Measurements from ENCODE around the gene LTBP3. TPM values are rescaled to one million over a fixed set of nuclear protein-coding genes. Genes with fewer than 3 reads are reported as not detected.

LTBP3 gene
- total RNA-seq, 1 experiment from 2014 or later = 10.6 TPM

- Histone ChIP-seq H3K23me2 (ENCODE audit: insufficient read length, low read depth, low read length, poor library complexity, severe bottlenecking) (no peaks in the 10 kb centered on the region), H2BK5ac (ENCODE audit: insufficient read length, low read length) (no peak overlapping the region), H3K14ac (ENCODE audit: insufficient read depth, low read length) (no peak overlapping the region), H2BK12ac (ENCODE audit: insufficient read length, low read depth, low read length) (no peak overlapping the region), H3K79me1 (ENCODE audit: insufficient read depth, low read depth, low read length, poor library complexity, severe bottlenecking) (no peaks in the 10 kb centered on the region), H3K79me2 (ENCODE audit: insufficient read depth, low read length) (no peaks in the 10 kb centered on the region), H4K5ac (ENCODE audit: insufficient read length, low read depth, low read length) (no peak overlapping the region), H4K20me1 (ENCODE audit: control insufficient read depth, insufficient read depth, insufficient read length) (no peaks in the 10 kb centered on the region), H3K27me3 (ENCODE audit: insufficient read depth, low read length) (no peaks in the 10 kb centered on the region; the same call in 1 of the 2 replicates), H2BK15ac (ENCODE audit: low read depth, low read length) (no peak overlapping the region), H3K9me3 (ENCODE audit: control insufficient read depth, low read depth, low read length) (no peaks in the 10 kb centered on the region), H3K4me2 (ENCODE audit: insufficient read depth, insufficient read length, low read length) (no peak overlapping the region), H2AFZ (ENCODE audit: low read length) (no peak overlapping the region), H4K8ac (replicated peaks; ENCODE audit: insufficient read length, low read depth, low read length) (no peak overlapping the region), H3K23ac (ENCODE audit: insufficient read length, low read depth, low read length) (no peak overlapping the region), H3K18ac (ENCODE audit: insufficient read length, low read depth, low read length) (no peak overlapping the region), H3K56ac (ENCODE audit: insufficient read length, low read depth, low read length) (no peak overlapping the region), H3K27ac (ENCODE audit: insufficient read length, low read depth, low read length) (no peak overlapping the region), H2BK20ac (ENCODE audit: low read depth, low read length, poor library complexity, severe bottlenecking) (no peak overlapping the region), H3T11ph (ENCODE audit: low read length) (no peak overlapping the region), H4K91ac (ENCODE audit: insufficient read length, low read depth, low read length) (no peak overlapping the region), H3K9ac (ENCODE audit: extremely low read depth, insufficient read length, low read length) (no peak overlapping the region), H3K4me1 (ENCODE audit: insufficient read depth, low read length) (no peaks in the 10 kb centered on the region; the same call in 1 of the 2 replicates), H2AK5ac (ENCODE audit: insufficient read length, low read length) (no peak overlapping the region), H2BK120ac (ENCODE audit: low read depth, low read length, poor library complexity, severe bottlenecking) (no peak overlapping the region), H3K4ac (ENCODE audit: low read depth, low read length) (no peak overlapping the region)
- H3K27me3 Mint-ChIP-seq (ENCODE audit: low read depth) = peaks cover 34% of the 10 kb centered on the region
- no CpG with 5 or more reads among the region's 3 CpGs for WGBS (ENCODE audit: extremely low coverage, insufficient read length, low lambda C conversion rate)
- no peak for DNase-seq
- TF ChIP-seq CTCF (conservative IDR thresholded peaks at IDR 0.05) = no peak
- no peak overlapping the region; a peak in 1 of 5 replicates for H3K4me3 Mint-ChIP-seq
- H3K36me3 Mint-ChIP-seq (ENCODE audit: insufficient read depth in 1 of 3, low read depth in 3 of 3) = peaks cover 4 to 19% (median 10%) of the 10 kb centered on the region in 3 experiments; a peak in 6 of 7 replicates
- no peaks in the 10 kb centered on the region for H3K9me3 Mint-ChIP-seq
- no peak overlapping the region for H3K27ac Mint-ChIP-seq
- H3K4me1 Mint-ChIP-seq = peaks cover 8 to 12% of the 10 kb centered on the region in 2 experiments
These were observed 37.0 kb upstream of the LTBP3 start for GRCh38 chr11:65595131-65595530.

All from H9 (cell line).